Transverse colon (tissue), 4 donors: ENCODE results near the gene FBN3.

ENCODE experiments used
- CTCF ChIP-seq, 5 experiments: fragments of 200-600 bp in 3 of 5; fragments of 450-650 bp in 2 of 5; sonication (generic) in 3 of 5; IDR thresholded peaks; 1 replicate in 2 of 5; 2 replicates in 3 of 5; pipeline ENCODE4 v1.5.1; 2016 to 2017; ENCODE audit warnings: antibody characterized with exemption in 5 of 5, inconsistent platforms in 3 of 5, mild to moderate bottlenecking in 2 of 5, moderate library complexity in 1 of 5
- EP300 ChIP-seq: sonication (generic); formaldehyde crosslinking; IDR thresholded peaks from one replicate; pipeline ENCODE4 v1.6.1; 2017; ENCODE audit warnings: antibody characterized with exemption, low read depth
- POLR2A ChIP-seq: fragments of 450-650 bp; IDR thresholded peaks from one replicate; pipeline ENCODE4 v1.6.1; 2016; ENCODE audit warnings: antibody characterized with exemption, mild to moderate bottlenecking, moderate library complexity
- POLR2AphosphoS5 ChIP-seq, 3 donors: sonication (generic); formaldehyde crosslinking; IDR thresholded peaks; one replicate each; pipeline ENCODE4 v1.6.1; 2016; ENCODE audit warnings: antibody characterized with exemption in 3 of 3

- TF ChIP-seq CTCF (IDR thresholded peaks at IDR 0.05), result no peak
- TF ChIP-seq POLR2A, result no peak
- no peak for TF ChIP-seq POLR2AphosphoS5 (IDR thresholded peaks at IDR 0.05)
- TF ChIP-seq EP300, result no peak
Measured at GRCh38 chr19:8030960-8031359, 118.4 kb downstream of the FBN3 start.
